Pancreas (tissue), 10 donors: Measurements from ENCODE around the gene WBP4. TPM values are rescaled to one million over a fixed set of nuclear protein-coding genes. Genes with fewer than 3 reads are reported as not detected.

Experiments
- ATAC-seq, 4 donors: fragments of 200-7000 bp; cut with Tn5 transposase; one replicate each; pipeline versions ENCODE4 v1.8.0 to v1.9.1; 2020; ENCODE audit warnings: mild to moderate bottlenecking in 4 of 4, moderate library complexity in 4 of 4
- DNase-seq, 6 donors: peaks; one replicate each; pipeline ENCODE4 v3.0.0-alpha.2; 2020
- FAIRE-seq: peaks from 2 replicates; lab custom pipeline; 2012; peaks lifted over from hg19 to GRCh38; lab: Jason Lieb, UNC
- H3K27ac ChIP-seq, 4 donors: fragments of 200-600 bp; sonication (generic); 1 replicate in 3 of 4; 2 replicates in 1 of 4; pipeline versions ENCODE4 v1.5.0 to v1.8.0; 2020
- H3K27me3 ChIP-seq, 4 donors: fragments of 200-600 bp; one replicate each; pipeline ENCODE4 v1.8.0; 2021
- H3K36me3 ChIP-seq, 3 donors: fragments of 200-600 bp; sonication (generic) in 1 of 3; one replicate each; pipeline versions ENCODE4 v1.5.0 to v1.8.0; 2020 to 2021
- H3K4me1 ChIP-seq, 3 donors: fragments of 200-600 bp; one replicate each; pipeline ENCODE4 v1.8.0; 2021
- H3K4me3 ChIP-seq, 4 donors: fragments of 200-600 bp; sonication (generic) in 2 of 4; one replicate each; pipeline versions ENCODE4 v1.5.0 to v1.8.0; 2020 to 2021
- H3K9me3 ChIP-seq, 4 donors: fragments of 200-600 bp; one replicate each; pipeline ENCODE4 v1.8.0; 2021
- CTCF ChIP-seq, 4 donors: fragments of 200-600 bp; sonication (generic) in 3 of 4; IDR thresholded peaks; one replicate each; pipeline versions ENCODE4 v1.5.0 to v1.8.0; 2021; ENCODE audit warnings: antibody characterized with exemption in 4 of 4
- WGBS, 2 donors: extraction: QIAGEN DNeasy Blood & Tissue Kit; methylation state at CpG; one replicate each; pipeline ENCODE4 v1.1.7; 2013; 5-methylcytosine and 5-hydroxymethylcytosine counted together
- intact Hi-C, 3 donors: fragments of 100-400 bp; cut with DNase I; formaldehyde crosslinking; loops; one replicate each; pipeline versions ENCODE4 v1.11.1 to v1.14.2; 2022
- polyA plus RNA-seq, 2 donors: library from polyadenylated mRNA; stranded (reverse); fragments of 200-250 nt; gene quantifications; one replicate each; pipeline ENCODE4 v1.2.3, GENCODE V29; 2013
- total RNA-seq, 6 donors: library from RNA; stranded (reverse); fragmentation: NEBNext Ultra II Directional in 4 of 6; extraction: Animal tissue kit (Norgen Biotek cat#: 25700) in 4 of 6; gene quantifications; one replicate each; pipeline versions ENCODE4 v1.2.1 to v1.2.4, GENCODE V29; 2021 to 2023
- donor health status: healthy with polysubstance abuse.
- donor health status: DM: no; HTN: no; CAD: no; lungs with moderate emphysema.
- donor health status: DM: no; HTN: no; CAD: no.
- donor health status: control.
- donor health status: control.
- donor health status: Bipolar disorder and iron deficiency.
- donor health status: DM: yes; HTN: yes; CAD: no.
- donor health status: DM: no; HTN: no; CAD: no.
- donor health status: DM: no; HTN: no; CAD: no.
- donor health status: DM: yes; HTN: yes; CAD: no.

WBP4 gene
- total and polyA plus RNA-seq, 8 donors: 2.1 to 12.2 (median 3.4) TPM

GRCh38 chr13:41017159-41017558, 44.1 kb upstream of the WBP4 start:
- Histone ChIP-seq H3K36me3 (no peaks in the 10 kb centered on the region), H3K27ac (peak overlapping the region in 2 of 4 donors; percentile 95 to 96), H3K9me3 (no peaks in the 10 kb centered on the region), H3K4me1 (peaks cover 6 to 53% (median 33%) of the 10 kb centered on the region in 3 donors), H3K27me3 (no peaks in the 10 kb centered on the region), H3K4me3 (peak overlapping the region in 3 of 4 donors; percentile 2 to 41 (median 12))
- 12 to 20% methylated on average over 2 of the region's 2 CpGs for WGBS, 2 donors
- ATAC-seq (peak in 3 of 4 donors; percentile 20 to 42 (median 39)), DNase-seq (peak in 1 of 6 donors; percentile 36), FAIRE-seq (no peak)
- no peak for TF ChIP-seq CTCF (IDR thresholded peaks at IDR 0.05)
- intact Hi-C loops: no loop called here

- 38 to 42% methylated on average over 3 of the region's 3 CpGs for WGBS, 2 donors
- Histone ChIP-seq H3K36me3 (no peaks in the 10 kb centered on the region), H3K4me3 (peak overlapping the region in 3 of 4 donors; percentile 2 to 41 (median 12)), H3K9me3 (no peaks in the 10 kb centered on the region), H3K27me3 (no peaks in the 10 kb centered on the region), H3K27ac (peak overlapping the region in 2 of 4 donors; percentile 95 to 96), H3K4me1 (peaks cover 6 to 46% (median 34%) of the 10 kb centered on the region in 3 donors)
- no peak for FAIRE-seq
- intact Hi-C loops: no loop called here
- ATAC-seq: peak; percentile 45 to 65 (median 52)
- DNase-seq: no peak
- no peak for TF ChIP-seq CTCF (IDR thresholded peaks at IDR 0.05)
These were observed 43.3 kb upstream of the WBP4 start for GRCh38 chr13:41017817-41018601.

- H3K4me3 ChIP-seq: peak overlapping the region in 3 of 4 donors; percentile 9 to 41 (median 12)
- no peak for TF ChIP-seq CTCF (IDR thresholded peaks at IDR 0.05)
- intact Hi-C loops: no loop called here
- H3K27ac ChIP-seq: peak overlapping the region; percentile 22 to 96 (median 82)
- DNase-seq (no peak), FAIRE-seq (peak; percentile 75), ATAC-seq (peak in 1 of 4 donors; percentile 34)
- H3K36me3 ChIP-seq: no peaks in the 10 kb centered on the region
- H3K9me3 ChIP-seq: no peaks in the 10 kb centered on the region
- H3K4me1 ChIP-seq: peaks cover 6 to 46% (median 40%) of the 10 kb centered on the region in 3 donors
- WGBS, 2 donors: 28 to 39% methylated on average over 1 of the region's 1 CpG
- no peaks in the 10 kb centered on the region for H3K27me3 ChIP-seq
These were observed 42.7 kb upstream of the WBP4 start for GRCh38 chr13:41018602-41018948.

- intact Hi-C loops: no loop called here
- H3K4me1 ChIP-seq: peaks cover 6 to 43% (median 41%) of the 10 kb centered on the region in 3 donors
- 7% methylated on average over 4 of the region's 4 CpGs for WGBS, 2 donors
- peak within 1 kb of the TSS; percentile 22 to 96 (median 82) for H3K27ac ChIP-seq
- no peaks in the 10 kb centered on the region for H3K36me3 ChIP-seq
- peak within 1 kb of the TSS; percentile 9 to 41 (median 12) for H3K4me3 ChIP-seq
- ATAC-seq (peak; percentile 83 to 95 (median 92)), DNase-seq (peak in 4 of 6 donors; percentile 31 to 67 (median 52)), FAIRE-seq (no peak)
- TF ChIP-seq CTCF (IDR thresholded peaks at IDR 0.05): no peak
- H3K9me3 ChIP-seq: no peaks in the 10 kb centered on the region
- H3K27me3 ChIP-seq: no peaks in the 10 kb centered on the region
These were observed 42.3 kb upstream of the WBP4 start, which contains the start of gene ELF1 for GRCh38 chr13:41019011-41019487. Gene ELF1 (minus strand): TSS chr13:41019316. CDS start chr13:40982054, 37,262 bp downstream.
